ENCODE data around the gene NF1. TPM values are rescaled to one million over a fixed set of nuclear protein-coding genes. Genes with fewer than 3 reads are reported as not detected.
"Not testable (repeated sequence)": the region's sequence is repeated elsewhere in the genome, so short reads cannot be mapped to it uniquely, and the experiment has no call there.

The NF1 gene
- total and polyA plus RNA-seq, 11 donors, result 6.8 to 82.0 (median 51.4) TPM

GRCh38 chr17:31155208-31155810 is 60.5 kb downstream of the NF1 start:
- intact Hi-C loops (cut with DNase I), result loop anchor here in 1 of 10 donors (10.0 kb wide), 1 partner anchor 61 kb away; the partner anchor contains the start of gene NF1
- TF ChIP-seq POLR2A (IDR thresholded peaks at IDR 0.05) (no peak), CTCF (IDR thresholded peaks at IDR 0.05) (no peak)
- Histone ChIP-seq H3K36me3 (peaks cover 0 to 42% (median 18%) of the 10 kb centered on the region in 9 donors), H3K27ac (no peak overlapping the region), H3K27me3 (no peaks in the 10 kb centered on the region), H3K9me3 (peaks cover 0 to 14% (median 0%) of the 10 kb centered on the region in 12 donors), H3K4me3 (no peak overlapping the region), H3K4me1 (peaks cover 0 to 9% (median 0%) of the 10 kb centered on the region in 12 donors)
- DNase-seq, result no peak
- no peak for ATAC-seq
- WGBS, 4 donors, result 61 to 76% (median 72%) methylated on average over 1 of the region's 1 CpG

- DNase-seq (no peak), ATAC-seq (no peak)
- 84 to 93% (median 87%) methylated on average over 2 of the region's 2 CpGs for WGBS, 4 donors
- Histone ChIP-seq H3K27ac (no peak overlapping the region), H3K36me3 (peaks cover 0 to 49% (median 18%) of the 10 kb centered on the region in 9 donors), H3K4me3 (no peak overlapping the region), H3K9me3 (peaks cover 0 to 14% (median 0%) of the 10 kb centered on the region in 12 donors), H3K27me3 (no peaks in the 10 kb centered on the region), H3K4me1 (peaks cover 0 to 9% (median 0%) of the 10 kb centered on the region in 12 donors)
- no peak for TF ChIP-seq POLR2A (IDR thresholded peaks at IDR 0.05)
- TF ChIP-seq CTCF (IDR thresholded peaks at IDR 0.05), result no peak
- intact Hi-C loops (cut with DNase I), result loop anchor here in 1 of 10 donors (10.0 kb wide), 1 partner anchor 62 kb away; the partner anchor contains the start of gene NF1
Observed at GRCh38 chr17:31156326-31156725, 61.5 kb downstream of the NF1 start.

GRCh38 chr17:31156864-31157263 is 62.1 kb downstream of the NF1 start:
- intact Hi-C loops (cut with DNase I), result loop anchor here in 1 of 10 donors (10.0 kb wide), 1 partner anchor 62 kb away; the partner anchor contains the start of gene NF1

GRCh38 chr17:31158746-31159377 is 64.1 kb downstream of the NF1 start:
- 76 to 90% (median 86%) methylated on average over 1 of the region's 1 CpG for WGBS, 4 donors
- DNase-seq, result no peak
- peaks cover 0 to 59% (median 29%) of the 10 kb centered on the region in 9 donors for H3K36me3 ChIP-seq
- peak overlapping the region in 1 of 12 donors; percentile 5 for H3K27ac ChIP-seq
- intact Hi-C loops (cut with DNase I), result loop anchor here in 1 of 10 donors (10.0 kb wide), 1 partner anchor 64 kb away; the partner anchor contains the start of gene NF1
- no peak for TF ChIP-seq CTCF (IDR thresholded peaks at IDR 0.05)
- no peak for TF ChIP-seq POLR2A (IDR thresholded peaks at IDR 0.05)
- no peaks in the 10 kb centered on the region for H3K27me3 ChIP-seq
- H3K9me3 ChIP-seq, result no peaks in the 10 kb centered on the region
- peaks cover 0 to 9% (median 0%) of the 10 kb centered on the region in 12 donors for H3K4me1 ChIP-seq
- H3K4me3 ChIP-seq, result peak overlapping the region in 2 of 12 donors; percentile 2 to 29
- no peak for ATAC-seq

More at GRCh38 chr17:31156864-31157263, 62.1 kb downstream of the NF1 start:
- peaks cover 0 to 50% (median 18%) of the 10 kb centered on the region in 9 donors for H3K36me3 ChIP-seq
- ATAC-seq, H3K27ac ChIP-seq, DNase-seq, H3K4me1 ChIP-seq, H3K27me3 ChIP-seq, H3K4me3 ChIP-seq: not testable (repeated sequence)
- H3K9me3 ChIP-seq, result peaks cover 0 to 10% (median 0%) of the 10 kb centered on the region in 12 donors
- WGBS, 4 donors, result 96 to 97% (median 97%) methylated on average over 6 of the region's 6 CpGs

All from heart left ventricle (tissue), 16 donors.